22Rv1 (cell line): Measurements from ENCODE around the gene LSAMP.

Experiments
- ZFX ChIP-seq: fragments of 450-650 bp; IDR thresholded peaks from 2 replicates; pipeline ENCODE4 v1.6.1; 2017; ENCODE audit warnings: antibody characterized with exemption, borderline replicate concordance
- TF ChIP-seq, protein P1 (sequence below): fragments of 450-650 bp; IDR thresholded peaks from 2 replicates; pipeline ENCODE4 v1.5.1; 2017; ENCODE audit warnings: mild to moderate bottlenecking

DNA sequence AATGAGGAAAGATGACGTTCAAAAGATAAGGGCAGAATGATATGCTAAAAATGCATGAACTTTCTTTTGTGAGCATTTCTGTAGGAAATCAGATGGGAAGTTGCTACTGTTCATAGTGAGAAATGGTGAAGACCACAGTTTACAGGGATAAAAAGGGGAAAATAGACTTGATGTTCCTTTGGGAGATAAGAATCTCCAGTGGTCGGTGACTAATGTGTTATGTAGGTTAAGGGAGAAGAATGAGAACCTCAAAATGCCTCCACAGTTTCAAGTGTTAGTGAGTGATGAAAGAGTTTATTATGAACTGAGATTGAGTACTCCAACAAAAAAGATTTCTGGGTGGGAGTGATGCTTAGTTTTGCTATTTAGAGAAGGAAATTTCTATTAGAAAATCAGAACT, 247.2 kb downstream of the LSAMP start:
- TF ChIP-seq, protein P1, sequence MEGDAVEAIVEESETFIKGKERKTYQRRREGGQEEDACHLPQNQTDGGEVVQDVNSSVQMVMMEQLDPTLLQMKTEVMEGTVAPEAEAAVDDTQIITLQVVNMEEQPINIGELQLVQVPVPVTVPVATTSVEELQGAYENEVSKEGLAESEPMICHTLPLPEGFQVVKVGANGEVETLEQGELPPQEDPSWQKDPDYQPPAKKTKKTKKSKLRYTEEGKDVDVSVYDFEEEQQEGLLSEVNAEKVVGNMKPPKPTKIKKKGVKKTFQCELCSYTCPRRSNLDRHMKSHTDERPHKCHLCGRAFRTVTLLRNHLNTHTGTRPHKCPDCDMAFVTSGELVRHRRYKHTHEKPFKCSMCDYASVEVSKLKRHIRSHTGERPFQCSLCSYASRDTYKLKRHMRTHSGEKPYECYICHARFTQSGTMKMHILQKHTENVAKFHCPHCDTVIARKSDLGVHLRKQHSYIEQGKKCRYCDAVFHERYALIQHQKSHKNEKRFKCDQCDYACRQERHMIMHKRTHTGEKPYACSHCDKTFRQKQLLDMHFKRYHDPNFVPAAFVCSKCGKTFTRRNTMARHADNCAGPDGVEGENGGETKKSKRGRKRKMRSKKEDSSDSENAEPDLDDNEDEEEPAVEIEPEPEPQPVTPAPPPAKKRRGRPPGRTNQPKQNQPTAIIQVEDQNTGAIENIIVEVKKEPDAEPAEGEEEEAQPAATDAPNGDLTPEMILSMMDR: no peak
- no peak for TF ChIP-seq ZFX
